Activated gamma-delta T cell treated with Interleukin-2 at 50 U/mL for 16 hours (primary cell): ENCODE measurements around the gene PAPOLB.

Source experiments
- DNase-seq: peaks from one replicate; pipeline ENCODE4 v3.0.0-alpha.2; 2020

Gene PAPOLB

DNA sequence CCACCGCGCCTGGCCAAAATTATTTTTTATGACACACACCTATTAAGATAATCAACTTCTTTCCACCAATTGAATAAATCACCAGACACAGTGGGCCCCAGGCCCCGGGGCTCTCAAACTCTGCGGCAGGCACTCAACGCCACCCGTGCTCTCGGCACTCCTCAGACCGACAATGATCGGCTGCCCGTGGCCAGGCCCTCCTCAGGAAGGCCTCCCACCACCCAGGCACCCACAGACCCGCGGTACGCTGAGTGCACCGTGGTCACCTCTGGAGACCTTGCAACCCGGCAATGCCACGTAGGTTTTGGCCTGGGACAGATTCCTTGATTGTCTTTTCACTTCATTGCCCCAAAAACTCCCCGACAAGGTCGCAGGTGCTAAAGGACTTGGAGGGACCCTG lies 14.8 kb upstream of the PAPOLB start:
- no peak for DNase-seq

DNA sequence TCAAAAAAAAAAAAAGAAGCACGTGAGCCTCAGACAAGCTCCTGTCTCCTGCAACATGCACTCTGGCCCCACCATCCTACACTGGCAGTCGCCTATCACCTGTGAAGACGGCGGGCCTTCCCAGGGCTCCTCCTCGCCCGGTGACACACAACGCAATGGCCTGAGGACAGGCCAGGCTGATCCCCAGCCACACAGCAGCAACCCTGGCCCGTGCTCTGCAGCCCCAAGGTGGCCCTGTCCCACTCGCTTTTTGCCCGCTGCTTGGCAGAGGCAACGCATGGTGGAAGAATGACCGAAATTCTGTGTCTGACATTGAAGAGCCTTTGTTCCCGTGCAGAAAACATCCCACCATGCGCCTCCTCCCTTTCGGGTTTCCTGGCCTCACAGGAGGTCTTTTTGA lies 13.6 kb upstream of the PAPOLB start:
- DNase-seq: no peak

DNA sequence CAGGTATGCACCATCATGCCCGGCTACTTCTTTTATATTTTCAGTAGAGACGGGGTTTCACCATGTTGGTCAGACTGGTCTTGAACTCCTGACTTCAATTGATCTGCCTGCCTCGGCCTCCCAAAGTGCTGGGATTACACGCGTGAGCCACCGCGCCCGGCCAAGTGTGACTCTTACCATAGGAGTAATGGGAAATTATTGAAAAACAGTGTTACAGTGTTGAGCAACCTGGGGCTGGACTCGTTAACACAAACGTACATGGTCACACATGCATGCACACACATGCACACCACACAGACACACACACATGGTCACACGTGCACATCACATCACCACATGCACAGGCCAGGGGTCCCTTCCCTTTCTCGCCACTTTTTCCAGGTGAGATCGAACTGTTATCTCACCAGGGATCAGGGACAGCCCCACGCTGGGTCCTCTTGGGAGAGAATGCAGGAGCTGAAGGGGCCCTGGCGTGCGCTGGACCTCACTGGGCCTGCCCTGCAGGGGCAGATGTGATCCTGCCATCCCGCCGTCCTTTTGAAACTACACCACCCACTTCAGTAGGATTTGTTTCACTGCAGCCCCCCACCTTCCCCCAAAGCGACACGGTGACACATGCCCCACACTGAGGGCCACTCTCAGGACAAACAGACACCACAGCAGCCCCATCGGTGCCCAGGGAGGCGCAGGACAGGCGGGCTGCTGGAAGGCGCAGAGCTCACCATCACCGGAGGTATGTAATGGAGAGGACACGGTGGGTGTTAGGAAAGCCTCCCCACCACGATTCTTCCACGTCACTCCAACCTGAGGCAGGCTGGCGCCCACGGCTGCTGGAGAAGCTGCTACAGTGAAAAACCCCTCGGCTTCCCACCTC lies 11.5 kb upstream of the PAPOLB start:
- DNase-seq: no peak

DNA sequence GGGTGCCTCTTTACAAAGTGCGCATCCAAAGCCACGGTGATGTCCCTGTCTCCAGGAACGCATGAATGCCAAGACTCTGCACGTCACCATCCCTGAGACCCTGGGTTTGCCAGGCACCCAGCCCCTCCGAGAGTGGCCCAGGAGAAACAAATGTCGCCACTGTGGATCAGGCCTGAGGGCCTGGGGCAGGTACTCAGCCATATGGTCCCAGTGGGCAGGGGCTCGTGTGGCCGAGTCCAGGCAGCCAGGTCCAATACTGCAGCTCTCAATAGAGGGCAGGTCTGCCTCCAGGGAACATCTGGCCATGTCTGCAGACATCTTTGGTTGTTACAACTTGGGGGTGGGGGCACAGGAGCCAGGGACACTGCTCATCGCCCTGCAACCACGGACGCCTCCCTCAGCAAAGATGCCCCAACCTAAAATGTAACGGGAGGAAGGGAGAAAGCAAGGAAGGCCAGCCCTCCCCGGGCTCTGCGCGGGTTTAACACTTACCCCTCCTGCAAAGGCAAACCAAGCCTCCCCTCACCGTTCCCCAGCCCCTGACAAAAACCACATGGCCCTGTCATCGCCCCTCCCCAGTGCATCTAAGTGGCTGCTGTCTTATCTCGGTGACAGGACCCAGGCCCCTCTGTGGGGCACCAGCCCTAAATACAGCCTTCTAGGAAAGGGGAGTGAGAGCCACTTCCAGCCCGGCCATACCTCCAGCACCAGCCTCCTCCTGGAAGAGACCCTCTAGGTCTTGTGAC lies 10.3 kb upstream of the PAPOLB start:
- DNase-seq: no peak

GRCh38 chr7:4871056-4871680 lies 9.3 kb upstream of the PAPOLB start:
- no peak for DNase-seq

GRCh38 chr7:4868493-4868892 lies 6.7 kb upstream of the PAPOLB start:
- no peak for DNase-seq

GRCh38 chr7:4866528-4867496 lies 5.0 kb upstream of the PAPOLB start:
- DNase-seq: no peak

DNA sequence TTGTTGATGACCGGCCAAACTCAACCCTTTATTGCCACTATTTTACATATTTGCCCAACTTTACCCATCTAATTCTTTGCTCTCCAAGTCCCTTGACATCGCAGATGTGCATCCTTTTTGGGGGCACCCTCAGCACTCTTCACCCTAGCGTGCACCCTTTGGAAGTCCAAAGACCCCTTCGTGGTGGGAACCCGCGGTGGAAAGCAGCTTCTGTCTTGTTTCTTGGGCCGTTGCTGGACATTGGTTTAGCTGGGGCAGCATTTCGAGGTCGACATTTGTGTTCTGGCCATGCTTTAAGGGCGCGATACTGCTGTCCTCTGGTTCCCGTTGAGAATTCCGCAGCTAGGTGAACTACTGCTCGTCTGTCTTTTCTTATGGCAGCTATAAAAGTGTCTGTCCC lies 326 bp upstream of the PAPOLB start:
- no peak for DNase-seq

GRCh38 chr7:4861227-4861626 lies 603 bp downstream of the PAPOLB start:
- no peak for DNase-seq

- no peak for DNase-seq
Measured at GRCh38 chr7:4857189-4857588, 4.6 kb downstream of the PAPOLB start.

DNA sequence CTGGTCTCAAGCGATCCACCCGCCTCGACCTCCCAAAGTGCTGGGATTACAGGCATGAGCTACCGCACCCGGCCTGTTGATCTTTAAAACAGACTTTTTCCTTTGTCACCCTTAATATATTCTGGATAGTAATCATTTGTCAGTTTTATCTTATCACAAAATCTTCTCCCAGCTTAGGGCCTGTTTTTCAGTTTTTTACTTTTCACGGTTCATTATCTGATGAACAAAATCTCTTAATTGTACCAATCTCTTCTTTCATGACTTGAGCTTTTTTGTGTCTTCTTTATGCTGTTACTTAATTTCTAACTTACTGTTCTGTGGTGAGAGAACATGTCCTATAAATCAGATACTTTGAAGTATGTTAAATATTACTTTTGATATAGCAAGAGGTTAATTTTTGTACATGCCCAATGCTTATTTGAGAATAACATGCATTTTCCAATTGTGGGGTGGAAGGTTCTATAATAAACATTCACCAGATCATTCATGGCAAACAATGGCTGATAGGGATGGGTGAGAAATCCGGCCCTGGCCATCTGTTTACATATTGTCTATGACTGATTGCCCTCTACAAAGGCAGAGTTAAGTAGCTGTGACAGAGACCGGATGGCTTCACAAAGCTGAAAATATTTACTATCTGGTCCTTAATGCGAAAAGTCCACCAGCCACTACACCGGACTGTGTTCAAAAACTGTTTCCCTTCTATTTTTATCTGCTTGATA lies 5.3 kb downstream of the PAPOLB start:
- no peak for DNase-seq

- DNase-seq: no peak
Measured at GRCh38 chr7:4854916-4855315, 6.9 kb downstream of the PAPOLB start.

DNA sequence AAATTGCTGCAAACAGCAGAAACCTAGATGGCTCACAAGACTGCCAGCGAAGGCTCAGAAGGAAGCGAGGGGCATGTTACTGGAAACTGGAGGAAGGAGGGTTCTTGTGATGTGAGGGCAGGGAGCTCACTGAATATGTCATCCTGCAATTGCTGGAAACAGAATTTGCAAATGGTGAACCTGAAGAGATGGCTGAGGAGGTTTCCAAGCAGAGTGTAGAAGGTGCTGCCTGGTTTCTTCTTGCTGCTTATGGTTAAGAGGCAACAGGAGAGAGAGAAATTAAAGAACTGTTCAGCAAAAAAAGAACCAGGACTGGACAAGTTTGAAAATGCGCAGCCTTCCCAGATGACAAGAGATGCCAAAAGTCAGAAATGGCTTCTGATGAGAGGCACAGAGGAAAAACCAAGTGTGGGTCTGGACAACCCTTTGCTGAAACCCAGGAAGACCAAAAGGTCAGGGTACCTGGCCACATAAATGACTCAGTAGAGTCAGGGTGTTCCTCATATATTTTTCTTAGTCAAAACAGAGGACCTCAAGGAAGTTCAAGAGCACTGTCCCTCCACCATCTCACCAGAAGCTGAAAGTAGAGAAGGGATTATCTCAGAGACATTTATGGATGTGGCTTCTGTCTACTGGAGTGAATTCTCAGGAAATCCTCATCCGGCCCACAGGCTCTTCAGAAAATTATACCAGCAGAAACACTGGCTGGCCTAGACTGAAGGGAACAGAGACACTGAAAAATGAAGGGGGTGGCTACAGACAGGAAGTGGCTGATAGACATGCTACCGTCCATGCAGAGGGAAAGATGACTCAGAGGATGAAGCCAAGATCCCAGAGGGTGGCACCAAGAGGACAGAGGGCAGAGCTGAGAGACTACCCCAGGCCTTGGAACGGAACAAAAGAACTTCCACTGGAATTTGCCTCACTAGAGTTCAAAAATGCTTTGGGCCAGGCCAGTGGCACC lies 10.1 kb downstream of the PAPOLB start:
- DNase-seq: no peak

DNA sequence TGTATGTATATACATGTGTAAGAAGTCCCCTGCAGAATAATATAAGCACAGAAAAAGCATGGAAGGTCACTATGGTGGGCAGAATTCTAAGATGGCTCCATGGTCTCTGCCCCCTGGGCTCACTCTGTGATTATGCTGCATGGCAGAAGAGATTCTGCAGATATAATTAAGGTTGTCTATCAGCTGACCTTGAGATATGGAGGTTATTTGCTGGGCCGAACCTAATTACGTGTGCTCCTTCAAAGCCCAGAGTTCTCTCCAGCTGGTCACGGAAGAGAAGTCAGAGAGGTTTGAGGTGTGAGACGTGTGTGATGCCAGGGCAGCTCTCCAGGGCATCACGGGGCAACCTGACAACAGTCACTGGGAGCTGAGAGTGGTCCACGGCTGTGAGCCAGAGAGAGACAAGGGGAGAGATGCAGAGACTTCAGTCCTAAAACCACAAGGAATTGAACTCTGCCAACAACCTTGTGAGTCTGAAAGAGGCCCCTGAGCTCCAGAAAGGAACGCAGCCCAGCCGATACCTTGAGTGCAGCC lies 11.5 kb downstream of the PAPOLB start:
- no peak for DNase-seq

DNA sequence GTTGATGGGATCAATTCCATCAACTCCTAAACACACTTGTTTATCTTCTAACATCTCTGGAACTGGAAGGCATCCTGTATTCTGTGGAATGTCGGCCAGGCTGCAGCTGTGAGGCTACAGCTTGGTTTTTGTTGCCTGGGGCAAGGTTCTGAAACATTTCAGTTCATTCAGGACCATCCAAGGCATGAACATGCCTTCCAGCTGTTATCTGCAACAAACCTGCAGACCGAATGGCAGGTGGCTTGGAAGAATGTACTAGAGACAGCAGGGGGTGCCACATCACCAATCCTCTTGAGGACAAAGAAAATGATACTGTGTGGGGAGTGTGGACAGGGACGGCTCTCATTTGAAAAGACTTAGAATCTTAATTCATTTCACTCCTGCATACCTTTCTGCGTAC lies 12.4 kb downstream of the PAPOLB start:
- DNase-seq: no peak

DNA sequence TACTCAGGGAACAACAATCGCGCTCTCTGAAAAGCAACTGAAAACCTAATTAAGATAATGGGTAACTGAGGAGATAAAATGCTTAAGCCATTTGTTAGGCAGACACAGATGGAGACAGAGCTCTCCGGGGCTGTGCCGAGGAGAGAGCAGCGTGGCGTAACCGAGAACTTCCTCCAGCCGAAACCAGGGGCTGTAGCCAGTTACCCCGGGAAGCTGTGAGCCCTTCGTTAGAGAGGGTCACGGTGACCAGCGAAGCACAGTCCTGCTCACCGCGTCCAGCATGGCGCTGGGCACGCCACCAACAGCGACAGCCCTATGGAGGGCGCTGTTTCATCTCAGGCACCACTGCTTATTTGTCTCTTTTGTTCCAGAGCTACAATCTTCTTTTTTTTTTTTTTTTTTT lies 16.1 kb downstream of the PAPOLB start:
- no peak for DNase-seq

- no peak for DNase-seq
Measured at GRCh38 chr7:4842319-4843064, 19.3 kb downstream of the PAPOLB start.

GRCh38 chr7:4841836-4842235 lies 20.0 kb downstream of the PAPOLB start:
- DNase-seq: no peak

- DNase-seq: no peak
Measured at GRCh38 chr7:4841007-4841784, 20.6 kb downstream of the PAPOLB start.
